Measurements from ENCODE around the gene FBF1. TPM values are rescaled to one million over a fixed set of nuclear protein-coding genes. Genes with fewer than 3 reads are reported as not detected.

Gene FBF1
- total and polyA plus RNA-seq, 10 donors = 5.2 to 16.0 (median 10.0) TPM

DNA sequence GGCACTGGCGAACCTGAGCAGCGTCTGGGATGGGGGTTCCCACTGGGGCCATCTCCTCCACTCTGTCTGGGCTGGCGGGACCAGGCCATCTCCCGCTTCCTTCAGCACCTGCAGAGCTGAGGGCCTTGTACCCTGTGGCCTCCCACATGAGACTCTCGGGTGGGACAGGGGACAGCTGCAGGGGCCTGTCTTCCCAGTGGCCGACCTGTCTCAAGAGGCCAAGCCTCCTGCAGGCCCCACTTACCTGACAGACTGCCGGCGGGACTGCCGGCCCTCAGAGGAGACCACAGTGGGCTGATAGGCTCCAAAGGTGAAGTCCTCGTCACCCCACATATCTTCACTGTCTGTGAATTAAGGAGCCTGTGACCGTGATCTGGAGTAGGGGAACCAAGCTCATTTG is 15.7 kb downstream of the FBF1 start:
- H3K4me3 ChIP-seq = no peak overlapping the region
- WGBS, 5 donors = 92 to 98% (median 94%) methylated on average over 5 to 11 of the region's 11 CpGs
- TF ChIP-seq POLR2A (IDR thresholded peaks at IDR 0.05) = no peak
- intact Hi-C loops (cut with DNase I; ENCODE audit: low total_unique reads) = no loop called here
- no peaks in the 10 kb centered on the region for H3K9me3 ChIP-seq
- H3K27ac ChIP-seq = no peak overlapping the region
- no peaks in the 10 kb centered on the region for H3K27me3 ChIP-seq (replicated peaks in 1 of 7)
- H3K4me1 ChIP-seq = peaks cover 0 to 21% (median 14%) of the 10 kb centered on the region in 6 donors
- H3K36me3 ChIP-seq = peaks cover 0 to 41% (median 0%) of the 10 kb centered on the region in 6 donors
- no peak for DNase-seq

DNA sequence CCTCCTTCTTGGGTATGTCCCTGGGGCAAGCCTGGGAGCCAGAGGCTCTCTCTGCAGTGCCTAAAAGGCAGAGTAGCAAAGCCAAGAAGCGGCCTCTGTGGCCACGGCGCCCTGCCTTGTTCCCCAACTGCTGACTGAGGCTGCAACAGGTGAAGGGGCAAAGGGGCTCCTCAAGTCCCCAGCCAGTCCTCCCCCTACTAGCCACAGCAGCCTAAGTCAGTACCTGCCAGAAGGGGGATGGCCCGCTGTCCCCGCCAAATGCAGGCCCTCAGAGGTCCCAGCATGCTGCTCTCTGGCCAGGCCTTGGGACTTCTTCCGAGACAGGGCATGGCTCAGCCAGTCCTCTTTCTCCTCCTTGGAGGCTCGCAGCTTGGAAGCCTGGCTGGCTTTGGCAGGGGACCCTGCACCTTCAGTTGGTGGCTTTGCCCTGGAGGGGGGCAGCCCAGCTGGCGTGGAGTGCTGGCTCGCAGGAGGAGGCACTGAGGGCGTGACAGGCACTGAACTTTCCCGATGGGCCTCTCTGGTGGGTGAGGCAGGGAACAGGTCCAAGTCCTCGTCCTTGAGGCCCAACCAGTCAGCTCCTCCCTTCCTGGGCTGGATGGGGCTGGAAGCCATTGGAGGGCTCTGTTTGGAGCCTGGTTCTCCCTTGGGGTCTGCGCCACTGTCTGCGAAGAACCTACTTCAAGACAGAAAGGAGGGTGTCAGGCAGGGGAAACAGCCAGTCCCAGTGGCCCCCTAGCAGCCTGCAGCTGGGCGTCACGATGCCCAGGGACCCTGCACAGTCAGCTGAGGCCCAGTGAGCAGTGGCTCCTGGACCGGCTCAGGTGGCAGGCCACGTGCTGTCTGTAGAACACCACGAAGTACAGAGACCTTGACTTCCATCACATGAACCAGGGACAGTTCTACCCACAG is 17.6 kb downstream of the FBF1 start:
- Histone ChIP-seq H3K27ac (peak overlapping the region in 6 of 8 donors; percentile 9 to 42 (median 19)), H3K4me1 (peaks cover 0 to 21% (median 14%) of the 10 kb centered on the region in 6 donors), H3K4me3 (no peak overlapping the region), H3K9me3 (no peaks in the 10 kb centered on the region), H3K27me3 (replicated peaks in 1 of 7) (no peaks in the 10 kb centered on the region), H3K36me3 (peaks cover 0 to 56% (median 0%) of the 10 kb centered on the region in 6 donors)
- intact Hi-C loops (cut with DNase I; ENCODE audit: low total_unique reads) = no loop called here
- DNase-seq = no peak
- TF ChIP-seq POLR2AphosphoS5 (IDR thresholded peaks at IDR 0.05) (peak in 1 of 3 donors; percentile 15), POLR2A (IDR thresholded peaks at IDR 0.05) (no peak)
- TF ChIP-seq, protein P1, sequence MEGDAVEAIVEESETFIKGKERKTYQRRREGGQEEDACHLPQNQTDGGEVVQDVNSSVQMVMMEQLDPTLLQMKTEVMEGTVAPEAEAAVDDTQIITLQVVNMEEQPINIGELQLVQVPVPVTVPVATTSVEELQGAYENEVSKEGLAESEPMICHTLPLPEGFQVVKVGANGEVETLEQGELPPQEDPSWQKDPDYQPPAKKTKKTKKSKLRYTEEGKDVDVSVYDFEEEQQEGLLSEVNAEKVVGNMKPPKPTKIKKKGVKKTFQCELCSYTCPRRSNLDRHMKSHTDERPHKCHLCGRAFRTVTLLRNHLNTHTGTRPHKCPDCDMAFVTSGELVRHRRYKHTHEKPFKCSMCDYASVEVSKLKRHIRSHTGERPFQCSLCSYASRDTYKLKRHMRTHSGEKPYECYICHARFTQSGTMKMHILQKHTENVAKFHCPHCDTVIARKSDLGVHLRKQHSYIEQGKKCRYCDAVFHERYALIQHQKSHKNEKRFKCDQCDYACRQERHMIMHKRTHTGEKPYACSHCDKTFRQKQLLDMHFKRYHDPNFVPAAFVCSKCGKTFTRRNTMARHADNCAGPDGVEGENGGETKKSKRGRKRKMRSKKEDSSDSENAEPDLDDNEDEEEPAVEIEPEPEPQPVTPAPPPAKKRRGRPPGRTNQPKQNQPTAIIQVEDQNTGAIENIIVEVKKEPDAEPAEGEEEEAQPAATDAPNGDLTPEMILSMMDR (IDR thresholded peaks at IDR 0.05 in 8 of 11, conservative IDR thresholded peaks at IDR 0.05 in 3 of 11) = no peak
- WGBS, 5 donors = 74 to 85% (median 82%) methylated on average over 16 to 19 of the region's 19 CpGs

DNA sequence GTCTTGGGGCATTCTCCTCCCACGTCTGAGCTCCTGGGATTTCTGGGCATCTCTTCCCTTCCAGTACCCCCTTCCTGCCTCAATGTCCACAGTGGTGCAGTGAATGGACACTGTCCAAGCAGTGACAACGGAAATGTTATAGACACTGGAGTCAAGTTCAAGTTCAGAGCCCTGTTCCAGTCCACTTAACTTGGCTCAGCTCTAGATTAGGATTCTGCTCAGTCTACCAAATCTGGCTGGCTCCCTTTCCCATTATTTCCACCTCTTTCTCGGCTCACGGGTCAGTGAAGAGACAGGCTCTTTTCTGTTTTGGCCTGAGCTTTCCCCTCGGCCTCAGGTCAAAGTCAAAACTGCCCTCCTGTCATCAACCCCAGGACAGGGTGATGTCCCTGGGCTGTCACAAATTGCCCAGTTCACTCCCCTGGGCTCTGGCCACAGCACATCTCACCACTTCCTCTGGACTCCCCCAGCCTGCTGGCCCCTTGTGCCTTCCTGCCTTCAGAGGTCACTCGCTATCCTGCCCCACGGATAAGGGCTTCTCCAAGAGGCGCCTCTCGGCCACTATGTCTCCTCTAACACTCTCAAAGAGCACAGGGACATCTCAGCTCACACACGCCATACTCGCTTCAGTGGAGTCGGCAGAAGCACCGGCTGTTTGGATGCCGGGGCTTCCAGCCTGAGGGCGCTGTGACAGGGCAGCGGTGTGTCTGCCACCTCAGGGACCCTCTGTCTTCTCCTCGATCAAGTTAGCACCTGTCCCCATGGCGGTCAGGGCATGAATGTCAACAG is 18.5 kb downstream of the FBF1 start:
- no peak for DNase-seq
- 74 to 93% (median 84%) methylated on average over 17 to 18 of the region's 18 CpGs for WGBS, 5 donors
- H3K9me3 ChIP-seq = no peaks in the 10 kb centered on the region

DNA sequence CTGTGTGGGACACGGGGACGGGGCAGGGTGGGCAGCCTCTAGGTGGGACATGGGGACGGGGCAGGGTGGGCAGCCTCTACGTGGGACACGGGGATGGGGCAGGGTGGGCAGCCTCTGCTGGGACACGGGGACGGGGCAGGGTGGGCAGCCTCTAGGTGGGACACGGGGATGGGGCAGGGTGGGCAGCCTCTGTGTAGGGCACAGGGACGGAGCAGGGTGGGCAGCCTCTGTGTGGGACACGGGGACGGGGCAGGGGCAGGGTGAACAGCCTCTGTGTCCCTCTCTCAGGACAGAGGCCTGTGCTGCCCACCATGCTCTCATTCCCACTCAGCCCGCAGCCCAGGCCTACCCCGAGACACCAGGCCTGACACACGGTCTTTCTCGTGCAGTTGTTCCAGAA is 19.2 kb downstream of the FBF1 start:
- TF ChIP-seq POLR2A (IDR thresholded peaks at IDR 0.05) (no peak), POLR2AphosphoS5 (IDR thresholded peaks at IDR 0.05) (no peak)
- TF ChIP-seq, protein P1 (IDR thresholded peaks at IDR 0.05 in 8 of 11, conservative IDR thresholded peaks at IDR 0.05 in 3 of 11) = no peak
- intact Hi-C loops (cut with DNase I; ENCODE audit: low total_unique reads) = no loop called here
- Histone ChIP-seq H3K9me3 (no peaks in the 10 kb centered on the region), H3K27ac (peak overlapping the region in 2 of 8 donors; percentile 18 to 38), H3K4me3 (no peak overlapping the region), H3K36me3 (peaks cover 0 to 65% (median 0%) of the 10 kb centered on the region in 6 donors), H3K27me3 (replicated peaks in 1 of 7) (no peaks in the 10 kb centered on the region), H3K4me1 (peaks cover 0 to 25% (median 16%) of the 10 kb centered on the region in 6 donors)
- 95 to 100% (median 97%) methylated on average over 13 to 15 of the region's 15 CpGs for WGBS, 5 donors
- no peak for DNase-seq

More for the DNA sequence above, 18.5 kb downstream of the FBF1 start:
- H3K27ac ChIP-seq = peak overlapping the region in 5 of 8 donors; percentile 9 to 42 (median 20)
- intact Hi-C loops (cut with DNase I; ENCODE audit: low total_unique reads) = no loop called here
- peaks cover 0 to 24% (median 16%) of the 10 kb centered on the region in 6 donors for H3K4me1 ChIP-seq
- no peaks in the 10 kb centered on the region for H3K27me3 ChIP-seq (replicated peaks in 1 of 7)
- no peak overlapping the region for H3K4me3 ChIP-seq
- peaks cover 0 to 65% (median 0%) of the 10 kb centered on the region in 6 donors for H3K36me3 ChIP-seq
- TF ChIP-seq POLR2A (IDR thresholded peaks at IDR 0.05) (no peak), POLR2AphosphoS5 (IDR thresholded peaks at IDR 0.05) (peak; percentile 18 to 40 (median 23))
- TF ChIP-seq, protein P1 (IDR thresholded peaks at IDR 0.05 in 8 of 11, conservative IDR thresholded peaks at IDR 0.05 in 3 of 11) = no peak
